Neural cell (in vitro differentiated cells): ENCODE results near the gene ATP2B1. TPM values are rescaled to one million over a fixed set of nuclear protein-coding genes. Genes with fewer than 3 reads are reported as not detected.

ENCODE experiments used
- H2AFZ ChIP-seq: fragments of 200-600, 300-800 bp; sonication (generic), shearing (Covaris generic); 2 replicates; pipeline ENCODE4 v1.6.0; 2014; ENCODE audit warnings: low read depth, mild to moderate bottlenecking, antibody characterized with exemption, low read length, moderate library complexity
- H3F3A ChIP-seq: fragments of 200-600 bp; shearing (Covaris generic); 2 replicates; pipeline ENCODE4 v1.6.1; 2016; ENCODE audit warnings: mild to moderate bottlenecking, moderate library complexity, mixed read lengths, antibody characterized with exemption, low read length; ENCODE audit not compliant: insufficient read depth, poor library complexity, severe bottlenecking
- H3K27ac ChIP-seq: fragments of 200-600, 300-800 bp; sonication (generic), shearing (Covaris generic); 2 replicates; pipeline ENCODE4 v1.5.1; 2014; ENCODE audit warnings: mild to moderate bottlenecking, low read length, moderate library complexity
- H3K27me3 ChIP-seq: fragments of 300-800, 200-600 bp; sonication (generic), shearing (Covaris generic); 2 replicates; pipeline ENCODE4 v1.6.0; 2014; ENCODE audit warnings: mild to moderate bottlenecking, low read depth, low read length, moderate library complexity; ENCODE audit not compliant: insufficient read depth
- H3K36me3 ChIP-seq: fragments of 300-800, 200-600 bp; sonication (generic), shearing (Covaris generic); 2 replicates; pipeline ENCODE4 v1.5.1; 2014; ENCODE audit warnings: mild to moderate bottlenecking, antibody characterized with exemption, low read length, moderate library complexity; ENCODE audit not compliant: insufficient read depth
- H3K4me2 ChIP-seq: fragments of 300-800, 200-600 bp; sonication (generic), shearing (Covaris generic); 2 replicates; pipeline ENCODE4 v1.6.0; 2014; ENCODE audit warnings: mild to moderate bottlenecking, low read length
- H3K4me3 ChIP-seq: fragments of 300-800, 200-600 bp; sonication (generic), shearing (Covaris generic); 2 replicates; pipeline ENCODE4 v1.5.1; 2014; ENCODE audit warnings: mild to moderate bottlenecking, low read length, moderate library complexity
- H3K79me2 ChIP-seq: fragments of 200-600 bp; shearing (Covaris generic); replicated peaks from 2 replicates; pipeline ENCODE4 v1.6.0; 2014; ENCODE audit warnings: mild to moderate bottlenecking, low read length, moderate library complexity; ENCODE audit not compliant: insufficient read depth
- H3K9ac ChIP-seq: fragments of 300-800, 200-600 bp; sonication (generic), shearing (Covaris generic); 2 replicates; pipeline ENCODE4 v1.6.1; 2016; ENCODE audit warnings: mild to moderate bottlenecking, low read length, mixed read lengths
- H3K9me2 ChIP-seq: fragments of 200-600 bp; shearing (Covaris generic); 2 replicates; pipeline ENCODE4 v1.6.1; 2016; ENCODE audit warnings: mild to moderate bottlenecking, low read length, mixed read lengths; ENCODE audit not compliant: insufficient read depth
- H3K9me3 ChIP-seq: fragments of 200-600, 300-800 bp; sonication (generic), shearing (Covaris generic); 2 replicates; pipeline ENCODE4 v1.6.1; 2016; ENCODE audit warnings: mild to moderate bottlenecking, mixed run types, low read length, moderate library complexity, mixed read lengths
- H4K20me1 ChIP-seq: fragments of 200-600 bp; shearing (Covaris generic); 2 replicates; pipeline ENCODE4 v1.6.1; 2016; ENCODE audit warnings: mild to moderate bottlenecking, mixed run types; ENCODE audit not compliant: insufficient read depth
- CTCF ChIP-seq: fragments of 450-650 bp; IDR thresholded peaks from 2 replicates; pipeline ENCODE4 v1.5.1; 2014; ENCODE audit warnings: antibody characterized with exemption, mild to moderate bottlenecking, moderate library complexity; ENCODE audit not compliant: poor library complexity, severe bottlenecking
- EP300 ChIP-seq: fragments of 450-650 bp; conservative IDR thresholded peaks from 2 replicates; pipeline ENCODE4 v1.6.1; 2014; ENCODE audit warnings: antibody characterized with exemption, mild to moderate bottlenecking, moderate library complexity; ENCODE audit not compliant: poor library complexity, severe bottlenecking
- EZH2 ChIP-seq: fragments of 200-600, 300-800 bp; shearing (Covaris generic), sonication (generic); IDR thresholded peaks from 2 replicates; pipeline ENCODE4 v1.6.1; 2014; ENCODE audit warnings: antibody characterized with exemption, low read length, borderline replicate concordance, mild to moderate bottlenecking; ENCODE audit not compliant: insufficient read depth, poor library complexity, severe bottlenecking
- RAD21 ChIP-seq: fragments of 450-650 bp; conservative IDR thresholded peaks from 2 replicates; pipeline ENCODE4 v1.6.1; 2014; ENCODE audit warnings: antibody characterized with exemption, mild to moderate bottlenecking, moderate library complexity
- REST ChIP-seq: IDR thresholded peaks from 2 replicates; pipeline ENCODE4 v1.6.1; 2012; ENCODE audit warnings: borderline replicate concordance
- SMC3 ChIP-seq: fragments of 450-650 bp; conservative IDR thresholded peaks from 2 replicates; pipeline ENCODE4 v1.6.1; 2014; ENCODE audit warnings: antibody characterized with exemption, mild to moderate bottlenecking, moderate library complexity; ENCODE audit not compliant: poor library complexity
- polyA plus RNA-seq: library from polyadenylated mRNA; depleted of rRNA; stranded (reverse); fragments of >200 nt; gene quantifications from 2 replicates; pipeline ENCODE4 v1.2.3, GENCODE V29; 2014

The ATP2B1 gene
- polyA plus RNA-seq, 1 donor from 2014 or later: 139 TPM

- no peak overlapping the region for H3K27ac ChIP-seq
- peaks cover 3% of the 10 kb centered on the region for H3K9me3 ChIP-seq
- TF ChIP-seq REST: no peak
- TF ChIP-seq SMC3: no peak
- TF ChIP-seq CTCF: no peak
- no peak for TF ChIP-seq EZH2
- H4K20me1 ChIP-seq: no peaks in the 10 kb centered on the region
- H3K9ac ChIP-seq: no peak overlapping the region
- no peaks in the 10 kb centered on the region for H3K27me3 ChIP-seq
- H3K9me2 ChIP-seq: no peaks in the 10 kb centered on the region
- no peaks in the 10 kb centered on the region for H3F3A ChIP-seq
- no peak overlapping the region for H3K4me2 ChIP-seq
- no peaks in the 10 kb centered on the region for H3K79me2 ChIP-seq
- H3K4me3 ChIP-seq: no peak overlapping the region
- H2AFZ ChIP-seq: no peak overlapping the region
- no peaks in the 10 kb centered on the region for H3K36me3 ChIP-seq
Observed at GRCh38 chr12:89729946-89730459, 21.4 kb upstream of the ATP2B1 start.

- Histone ChIP-seq H3K4me3 (no peak overlapping the region), H2AFZ (no peak overlapping the region), H3K9me2 (no peaks in the 10 kb centered on the region), H3K9ac (no peak overlapping the region), H4K20me1 (no peaks in the 10 kb centered on the region), H3K4me2 (no peak overlapping the region), H3K27me3 (no peaks in the 10 kb centered on the region), H3K36me3 (no peaks in the 10 kb centered on the region), H3K79me2 (no peaks in the 10 kb centered on the region), H3K9me3 (peaks cover 3% of the 10 kb centered on the region), H3K27ac (no peak overlapping the region), H3F3A (no peaks in the 10 kb centered on the region)
- no peak for TF ChIP-seq EP300
- TF ChIP-seq EZH2: no peak
- TF ChIP-seq CTCF: no peak
- TF ChIP-seq RAD21: no peak
Observed at GRCh38 chr12:89723276-89723675, 14.6 kb upstream of the ATP2B1 start.
